HL-60/S4 (cell line): ENCODE measurements around the gene SENP1.

Source experiments
- in situ Hi-C: fragments of 300-500 bp; cut with MboI; formaldehyde crosslinking; loops from 2 replicates; pipeline ENCODE4 v1.14.3; 2022; ENCODE audit warnings: low sequenced_read_pairs

The SENP1 gene

GRCh38 chr12:48002773-48003218 is 103.1 kb downstream of the SENP1 start:
- in situ Hi-C loops: no loop called here

- in situ Hi-C loops: no loop called here
These were observed 103.5 kb downstream of the SENP1 start for GRCh38 chr12:48002414-48002730.

DNA sequence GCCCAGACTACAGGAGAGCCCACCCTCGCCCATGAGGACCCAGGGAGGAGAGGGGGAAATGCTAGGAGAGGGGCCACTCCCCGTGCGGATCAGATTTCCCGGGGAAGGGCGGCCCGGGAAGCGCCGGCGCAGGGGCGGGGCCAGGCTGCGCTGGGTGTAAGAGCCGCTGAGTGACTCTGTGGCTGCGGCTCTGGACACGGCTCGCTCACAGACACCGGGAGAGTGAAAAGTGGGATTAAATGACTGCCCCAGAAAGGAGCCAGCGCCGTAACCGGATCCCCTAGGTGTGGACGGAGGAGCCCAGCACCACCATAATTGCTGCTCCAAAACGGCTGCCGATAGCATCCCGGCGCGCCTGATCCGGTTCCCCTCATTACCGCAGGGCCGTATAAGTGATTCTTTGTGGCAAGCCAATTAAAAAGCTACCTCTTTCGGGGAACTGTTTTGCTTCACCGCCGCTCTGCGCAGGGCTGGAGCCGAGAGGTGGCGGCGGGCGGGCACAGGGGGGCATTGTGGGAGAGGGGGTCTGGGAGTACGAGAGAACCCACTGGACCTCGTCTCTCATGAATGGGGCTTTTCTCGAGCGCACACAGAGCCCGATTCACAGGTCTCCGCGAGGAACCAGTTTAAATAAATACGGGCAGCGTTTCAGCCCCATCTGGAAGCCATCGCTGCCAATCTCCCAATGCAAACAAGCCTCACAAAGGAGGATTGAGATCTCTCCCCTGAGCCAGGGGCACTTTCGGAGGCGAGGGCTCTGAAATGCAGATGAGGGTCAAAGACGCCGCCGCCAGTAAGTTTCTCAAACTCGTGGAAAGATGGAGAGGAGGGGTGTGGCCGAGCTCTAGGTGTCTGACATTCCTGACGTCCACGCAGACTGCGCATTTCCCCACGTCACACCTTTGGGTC is 104.1 kb downstream of the SENP1 start:
- in situ Hi-C loops: no loop called here

- in situ Hi-C loops: no loop called here
These were observed 104.9 kb downstream of the SENP1 start for GRCh38 chr12:48000878-48001504.

- in situ Hi-C loops: no loop called here
These were observed 106.1 kb downstream of the SENP1 start for GRCh38 chr12:47999816-48000215.

GRCh38 chr12:47997321-47997720 is 108.6 kb downstream of the SENP1 start:
- in situ Hi-C loops: no loop called here

GRCh38 chr12:47995981-47996401 is 109.9 kb downstream of the SENP1 start:
- in situ Hi-C loops: no loop called here

DNA sequence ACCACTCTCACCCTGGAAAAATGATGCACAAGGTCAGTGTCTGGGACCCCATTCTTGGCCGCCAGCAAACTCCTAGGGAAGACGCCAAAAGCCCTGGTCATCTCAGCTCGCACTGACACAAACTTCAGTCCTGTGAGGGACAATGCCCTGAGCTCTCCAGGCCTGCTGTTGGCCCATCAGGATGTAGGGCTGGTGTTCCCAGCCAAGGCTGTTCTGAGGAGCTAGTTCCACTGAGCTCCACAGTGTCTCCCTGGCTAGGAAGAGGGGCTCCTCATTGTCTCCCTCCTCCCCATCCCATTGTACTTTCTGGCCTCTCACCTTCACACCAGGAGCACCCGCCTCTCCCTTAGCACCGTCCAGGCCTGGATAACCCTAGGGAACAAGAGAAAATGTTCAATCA is 112.4 kb downstream of the SENP1 start:
- in situ Hi-C loops: no loop called here
